Astrocyte (in vitro differentiated cells and primary cell): ENCODE results near the gene ARMH3. TPM values are rescaled to one million over a fixed set of nuclear protein-coding genes. Genes with fewer than 3 reads are reported as not detected.

Experiments used
- DNase-seq: peaks from one replicate; pipeline ENCODE4 v3.0.0-alpha.2; 2010; ENCODE audit warnings: low read depth
- FAIRE-seq: peaks from 2 replicates; lab custom pipeline; 2011; peaks lifted over from hg19 to GRCh38; lab: Jason Lieb, UNC
- H2AFZ ChIP-seq: 2 replicates; pipeline ENCODE4 v1.6.0; 2012; ENCODE audit warnings: low read depth, low read length, inconsistent platforms
- H3K27ac ChIP-seq: 2 replicates; pipeline ENCODE4 v1.5.1; 2011; ENCODE audit warnings: low read depth, low read length, inconsistent platforms
- H3K27me3 ChIP-seq: 2 replicates; pipeline ENCODE4 v1.6.0; 2011; ENCODE audit warnings: low read length, inconsistent platforms; ENCODE audit not compliant: insufficient read depth
- H3K36me3 ChIP-seq: 2 replicates; pipeline ENCODE4 v1.5.1; 2011; ENCODE audit warnings: low read length, inconsistent platforms; ENCODE audit not compliant: insufficient read depth
- H3K4me1 ChIP-seq: 2 replicates; pipeline ENCODE4 v1.5.1; 2011; ENCODE audit warnings: low read length, inconsistent platforms; ENCODE audit not compliant: insufficient read depth
- H3K4me2 ChIP-seq: 2 replicates; pipeline ENCODE4 v1.6.0; 2012; ENCODE audit warnings: low read length, inconsistent platforms
- H3K4me3 ChIP-seq: 2 replicates; pipeline ENCODE4 v1.5.1; 2011; ENCODE audit warnings: low read depth, mild to moderate bottlenecking, low read length, inconsistent platforms; ENCODE audit not compliant: insufficient read depth
- H3K79me2 ChIP-seq: 2 replicates; pipeline ENCODE4 v1.6.0; 2012; ENCODE audit warnings: mild to moderate bottlenecking, low read length, inconsistent platforms; ENCODE audit not compliant: insufficient read depth
- H3K9ac ChIP-seq: 2 replicates; pipeline ENCODE4 v1.6.0; 2012; ENCODE audit warnings: mild to moderate bottlenecking, low read length, inconsistent platforms
- H3K9me3 ChIP-seq: 2 replicates; pipeline ENCODE4 v1.5.1; 2012; ENCODE audit warnings: low read depth, mild to moderate bottlenecking, low read length, inconsistent platforms; ENCODE audit not compliant: insufficient read depth
- H4K20me1 ChIP-seq: 2 replicates; pipeline ENCODE4 v1.6.0; 2012; ENCODE audit warnings: low read length, inconsistent platforms; ENCODE audit not compliant: insufficient read depth
- H3K27ac Mint-ChIP-seq: one replicate; pipeline ENCODE4 v1.8.0; 2021; ENCODE audit warnings: mild to moderate bottlenecking, mixed read lengths; ENCODE audit not compliant: unreplicated experiment
- H3K27me3 Mint-ChIP-seq: one replicate; pipeline ENCODE4 v1.8.0; 2021; ENCODE audit warnings: low read depth, mixed read lengths; ENCODE audit not compliant: unreplicated experiment
- H3K36me3 Mint-ChIP-seq: one replicate; pipeline ENCODE4 v1.8.0; 2021; ENCODE audit warnings: low read depth, mixed read lengths; ENCODE audit not compliant: unreplicated experiment
- H3K4me1 Mint-ChIP-seq: one replicate; pipeline ENCODE4 v1.8.0; 2021; ENCODE audit warnings: low read depth, mixed read lengths; ENCODE audit not compliant: unreplicated experiment
- H3K4me3 Mint-ChIP-seq: one replicate; pipeline ENCODE4 v1.8.0; 2021; ENCODE audit warnings: mild to moderate bottlenecking, moderate library complexity, mixed read lengths; ENCODE audit not compliant: unreplicated experiment
- H3K9me3 Mint-ChIP-seq: one replicate; pipeline ENCODE4 v1.8.0; 2021; ENCODE audit warnings: mild to moderate bottlenecking, mixed read lengths; ENCODE audit not compliant: unreplicated experiment
- EZH2 ChIP-seq: IDR thresholded peaks from 2 replicates; pipeline ENCODE4 v1.6.1; 2012; ENCODE audit warnings: mild to moderate bottlenecking, low read length, inconsistent platforms; ENCODE audit not compliant: insufficient read depth
- total RNA-seq: library from RNA; stranded (reverse); gene quantifications from 2 replicates; pipeline ENCODE4 v1.2.1, GENCODE V29; 2021
- TF ChIP-seq, protein P1 (sequence below): IDR thresholded peaks from 2 replicates; pipeline ENCODE4 v1.5.1; 2011; ENCODE audit warnings: low read depth, mild to moderate bottlenecking, inconsistent platforms, low read length, moderate library complexity; ENCODE audit not compliant: insufficient read depth

ARMH3 gene
- total RNA-seq, 1 donor from 2014 or later, result 22.6 TPM

DNA sequence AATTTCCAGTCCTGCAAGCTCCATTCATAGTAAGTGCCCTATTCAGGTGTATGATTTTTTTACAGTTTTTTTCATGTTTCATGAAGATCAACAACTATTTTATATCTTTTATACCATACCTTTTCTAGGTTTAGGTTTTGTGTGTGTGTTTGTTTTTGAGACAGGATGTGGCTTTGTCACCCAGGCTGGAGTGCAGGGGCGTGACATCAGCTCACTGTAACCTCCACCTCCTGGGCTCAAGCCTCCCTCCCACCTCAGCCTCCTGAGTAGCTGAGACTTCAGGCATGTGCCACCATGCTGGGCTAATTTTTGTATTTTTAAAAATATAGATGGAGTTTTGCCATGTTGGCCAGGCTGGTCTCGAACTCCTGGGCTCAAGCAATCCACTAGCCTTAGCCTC, 35.0 kb downstream of the ARMH3 start:
- DNase-seq, result no peak

DNA sequence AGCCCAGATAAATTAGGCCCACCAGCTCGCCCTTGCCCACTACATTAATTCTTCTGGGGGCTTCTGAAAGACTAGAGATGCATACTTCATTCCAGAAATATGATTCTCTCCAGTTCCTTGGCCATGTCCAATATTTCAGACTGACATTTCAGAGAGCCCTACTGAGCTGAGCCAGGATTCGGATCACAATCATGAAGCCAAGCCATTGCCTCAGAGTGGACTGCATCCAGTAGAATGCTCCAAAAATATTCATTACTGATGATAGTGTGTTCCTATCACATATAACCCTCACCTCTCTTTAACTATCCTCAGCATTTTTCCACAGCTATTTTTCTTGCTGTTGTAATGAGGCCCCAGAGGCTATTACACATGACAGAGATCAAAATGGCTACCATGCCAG, 38.7 kb downstream of the ARMH3 start:
- no peak overlapping the region for H3K27ac ChIP-seq
- no peak overlapping the region for H3K9ac ChIP-seq
- H3K27me3 ChIP-seq, result no peaks in the 10 kb centered on the region
- no peaks in the 10 kb centered on the region for H3K4me1 ChIP-seq
- no peaks in the 10 kb centered on the region for H3K9me3 Mint-ChIP-seq
- no peak overlapping the region for H3K4me2 ChIP-seq
- peaks cover 10% of the 10 kb centered on the region for H3K36me3 Mint-ChIP-seq
- DNase-seq, result no peak
- H3K27ac Mint-ChIP-seq, result no peak overlapping the region
- H3K9me3 ChIP-seq, result no peaks in the 10 kb centered on the region
- H3K79me2 ChIP-seq, result no peaks in the 10 kb centered on the region
- H4K20me1 ChIP-seq, result peaks cover 5% of the 10 kb centered on the region
- H3K4me3 Mint-ChIP-seq, result no peak overlapping the region
- no peak overlapping the region for H2AFZ ChIP-seq
- no peaks in the 10 kb centered on the region for H3K27me3 Mint-ChIP-seq
- H3K4me1 Mint-ChIP-seq, result no peaks in the 10 kb centered on the region
- H3K36me3 ChIP-seq, result peaks cover 2% of the 10 kb centered on the region
- no peak for TF ChIP-seq EZH2
- TF ChIP-seq, protein P1, sequence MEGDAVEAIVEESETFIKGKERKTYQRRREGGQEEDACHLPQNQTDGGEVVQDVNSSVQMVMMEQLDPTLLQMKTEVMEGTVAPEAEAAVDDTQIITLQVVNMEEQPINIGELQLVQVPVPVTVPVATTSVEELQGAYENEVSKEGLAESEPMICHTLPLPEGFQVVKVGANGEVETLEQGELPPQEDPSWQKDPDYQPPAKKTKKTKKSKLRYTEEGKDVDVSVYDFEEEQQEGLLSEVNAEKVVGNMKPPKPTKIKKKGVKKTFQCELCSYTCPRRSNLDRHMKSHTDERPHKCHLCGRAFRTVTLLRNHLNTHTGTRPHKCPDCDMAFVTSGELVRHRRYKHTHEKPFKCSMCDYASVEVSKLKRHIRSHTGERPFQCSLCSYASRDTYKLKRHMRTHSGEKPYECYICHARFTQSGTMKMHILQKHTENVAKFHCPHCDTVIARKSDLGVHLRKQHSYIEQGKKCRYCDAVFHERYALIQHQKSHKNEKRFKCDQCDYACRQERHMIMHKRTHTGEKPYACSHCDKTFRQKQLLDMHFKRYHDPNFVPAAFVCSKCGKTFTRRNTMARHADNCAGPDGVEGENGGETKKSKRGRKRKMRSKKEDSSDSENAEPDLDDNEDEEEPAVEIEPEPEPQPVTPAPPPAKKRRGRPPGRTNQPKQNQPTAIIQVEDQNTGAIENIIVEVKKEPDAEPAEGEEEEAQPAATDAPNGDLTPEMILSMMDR, result no peak
- no peak for FAIRE-seq
- no peak overlapping the region for H3K4me3 ChIP-seq

More for the DNA sequence above, 35.0 kb downstream of the ARMH3 start:
- Mint-ChIP-seq H3K27me3 (no peaks in the 10 kb centered on the region), H3K9me3 (no peaks in the 10 kb centered on the region), H3K4me1 (no peaks in the 10 kb centered on the region), H3K27ac (no peak overlapping the region), H3K4me3 (no peak overlapping the region), H3K36me3 (peaks cover 1% of the 10 kb centered on the region)
- Histone ChIP-seq H3K27me3 (no peaks in the 10 kb centered on the region), H3K79me2 (no peaks in the 10 kb centered on the region), H3K9me3 (no peaks in the 10 kb centered on the region), H3K4me2 (no peak overlapping the region), H3K4me3 (no peak overlapping the region), H3K27ac (no peak overlapping the region), H3K9ac (no peak overlapping the region), H4K20me1 (peaks cover 5% of the 10 kb centered on the region), H2AFZ (no peak overlapping the region), H3K4me1 (no peaks in the 10 kb centered on the region), H3K36me3 (peaks cover 11% of the 10 kb centered on the region)
- TF ChIP-seq EZH2, result no peak
- TF ChIP-seq, protein P1, result no peak
- no peak for FAIRE-seq

DNA sequence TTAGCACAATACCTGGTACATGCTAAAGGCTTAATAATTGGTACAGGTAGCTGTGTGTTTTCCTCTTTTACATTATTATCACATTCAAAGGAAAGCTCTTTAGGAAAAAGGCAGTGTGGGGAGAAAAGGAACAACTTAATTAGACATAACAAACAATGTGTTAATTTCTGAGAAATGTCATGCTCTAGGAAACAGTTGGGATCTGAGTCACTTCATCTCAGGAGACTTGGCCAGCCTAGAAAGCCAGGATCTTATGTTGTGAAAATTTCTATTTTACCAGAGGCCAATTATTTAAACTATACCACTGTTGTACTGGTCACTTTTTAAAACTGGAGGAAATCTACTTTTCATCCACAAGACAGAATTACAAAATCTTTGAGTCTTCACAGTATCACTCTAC, 39.6 kb downstream of the ARMH3 start:
- peaks cover 9% of the 10 kb centered on the region for H3K36me3 Mint-ChIP-seq
- H3K4me2 ChIP-seq, result no peak overlapping the region
- H3K4me1 Mint-ChIP-seq, result no peaks in the 10 kb centered on the region
- no peak overlapping the region for H3K4me3 ChIP-seq
- peaks cover 2% of the 10 kb centered on the region for H3K36me3 ChIP-seq
- no peaks in the 10 kb centered on the region for H3K27me3 ChIP-seq
- H3K27ac Mint-ChIP-seq, result no peak overlapping the region
- no peak overlapping the region for H3K9ac ChIP-seq
- H3K4me3 Mint-ChIP-seq, result no peak overlapping the region
- TF ChIP-seq, protein P1, result no peak
- TF ChIP-seq EZH2, result no peak
- H3K4me1 ChIP-seq, result no peaks in the 10 kb centered on the region
- peaks cover 5% of the 10 kb centered on the region for H4K20me1 ChIP-seq
- DNase-seq (no peak), FAIRE-seq (no peak)
- H3K27me3 Mint-ChIP-seq, result no peaks in the 10 kb centered on the region
- no peaks in the 10 kb centered on the region for H3K79me2 ChIP-seq
- no peaks in the 10 kb centered on the region for H3K9me3 Mint-ChIP-seq
- H2AFZ ChIP-seq, result no peak overlapping the region
- H3K27ac ChIP-seq, result no peak overlapping the region
- no peaks in the 10 kb centered on the region for H3K9me3 ChIP-seq
